ENCODE results near the gene RASGRF1. TPM values are rescaled to one million over a fixed set of nuclear protein-coding genes. Genes with fewer than 3 reads are reported as not detected.
A peak's percentile ranks its signal among the peaks of the same experiment; 100 is the strongest.

RASGRF1 gene
- total RNA-seq, 1 donor from 2014 or later = not detected

- no peak for DNase-seq
- no peak for ATAC-seq
- intact Hi-C loops (cut with micrococcal nuclease) = no loop called here
These were observed 17.2 kb downstream of the RASGRF1 start for GRCh38 chr15:79073336-79073735.

- peak; percentile 94 for ATAC-seq
- intact Hi-C loops (cut with micrococcal nuclease) = no loop called here
- DNase-seq = peak; percentile 57
These were observed 18.7 kb downstream of the RASGRF1 start for GRCh38 chr15:79071901-79072300.

- DNase-seq = no peak
- no peak for ATAC-seq
- intact Hi-C loops (cut with micrococcal nuclease) = no loop called here
These were observed 21.8 kb downstream of the RASGRF1 start for GRCh38 chr15:79068790-79069189.

GRCh38 chr15:79067969-79068368 is 22.6 kb downstream of the RASGRF1 start:
- DNase-seq (no peak), ATAC-seq (no peak)
- intact Hi-C loops (cut with micrococcal nuclease) = no loop called here

GRCh38 chr15:79067072-79067833 is 23.3 kb downstream of the RASGRF1 start:
- intact Hi-C loops (cut with micrococcal nuclease) = no loop called here
- DNase-seq = no peak
- no peak for ATAC-seq

GRCh38 chr15:79066391-79067071 is 24.0 kb downstream of the RASGRF1 start:
- ATAC-seq (no peak), DNase-seq (no peak)
- intact Hi-C loops (cut with micrococcal nuclease) = no loop called here

GRCh38 chr15:79065706-79066376 is 24.7 kb downstream of the RASGRF1 start:
- intact Hi-C loops (cut with micrococcal nuclease) = no loop called here
- ATAC-seq = no peak

GRCh38 chr15:79065361-79065705 is 25.2 kb downstream of the RASGRF1 start:
- no peak for DNase-seq
- intact Hi-C loops (cut with micrococcal nuclease) = no loop called here
- ATAC-seq = no peak

More at GRCh38 chr15:79065706-79066376, 24.7 kb downstream of the RASGRF1 start:
- no peak for DNase-seq

GRCh38 chr15:79064496-79064895 is 26.1 kb downstream of the RASGRF1 start:
- ATAC-seq = no peak
- no peak for DNase-seq
- intact Hi-C loops (cut with micrococcal nuclease) = no loop called here

- intact Hi-C loops (cut with micrococcal nuclease) = no loop called here
- DNase-seq (no peak), ATAC-seq (no peak)
These were observed 30.4 kb downstream of the RASGRF1 start for GRCh38 chr15:79060175-79060574.

GRCh38 chr15:79059081-79059572 is 31.5 kb downstream of the RASGRF1 start:
- intact Hi-C loops (cut with micrococcal nuclease) = no loop called here
- no peak for DNase-seq
- ATAC-seq = no peak

- ATAC-seq (no peak), DNase-seq (no peak)
- intact Hi-C loops (cut with micrococcal nuclease) = no loop called here
These were observed 32.2 kb downstream of the RASGRF1 start for GRCh38 chr15:79058260-79058850.

GRCh38 chr15:79057050-79057449 is 33.5 kb downstream of the RASGRF1 start:
- DNase-seq (no peak), ATAC-seq (no peak)
- intact Hi-C loops (cut with micrococcal nuclease) = no loop called here

- intact Hi-C loops (cut with micrococcal nuclease) = no loop called here
- ATAC-seq (no peak), DNase-seq (no peak)
These were observed 36.2 kb downstream of the RASGRF1 start for GRCh38 chr15:79054350-79054749.

GRCh38 chr15:79053894-79054293 is 36.7 kb downstream of the RASGRF1 start:
- no peak for DNase-seq
- intact Hi-C loops (cut with micrococcal nuclease) = no loop called here
- no peak for ATAC-seq

GRCh38 chr15:79051941-79052731 is 38.4 kb downstream of the RASGRF1 start:
- ATAC-seq = peak; percentile 60
- no peak for DNase-seq
- intact Hi-C loops (cut with micrococcal nuclease) = no loop called here

GRCh38 chr15:79051029-79051428 is 39.6 kb downstream of the RASGRF1 start:
- DNase-seq = no peak
- no peak for ATAC-seq
- intact Hi-C loops (cut with micrococcal nuclease) = no loop called here

GRCh38 chr15:79050341-79050740 is 40.2 kb downstream of the RASGRF1 start:
- DNase-seq (no peak), ATAC-seq (no peak)
- intact Hi-C loops (cut with micrococcal nuclease) = no loop called here

GRCh38 chr15:79049416-79049815 is 41.2 kb downstream of the RASGRF1 start:
- intact Hi-C loops (cut with micrococcal nuclease) = no loop called here
- ATAC-seq (no peak), DNase-seq (no peak)

Data from left ventricle myocardium superior (tissue), 1 donor.